Thyroid gland (tissue), 4 donors: ENCODE results near the gene SPATA20. TPM values are rescaled to one million over a fixed set of nuclear protein-coding genes. Genes with fewer than 3 reads are reported as not detected.
A peak's percentile ranks its signal among the peaks of the same experiment; 100 is the strongest.

Experiments
- DNase-seq, 2 donors: peaks; one replicate each; pipeline ENCODE4 v3.0.0-alpha.2; 2019
- H3K27ac ChIP-seq, 3 donors: fragments of 200-600 bp; sonication (generic); 1 replicate in 2 of 3; 2 replicates in 1 of 3; pipeline ENCODE4 v1.5.1; 2016 to 2019; ENCODE audit warnings: mild to moderate bottlenecking in 1 of 3, moderate library complexity in 1 of 3
- H3K27me3 ChIP-seq: fragments of 200-600 bp; sonication (generic); one replicate; pipeline ENCODE4 v1.5.1; 2019
- H3K36me3 ChIP-seq, 2 donors: fragments of 200-600 bp; sonication (generic); one replicate each; pipeline ENCODE4 v1.5.1; 2016 to 2019
- H3K4me1 ChIP-seq, 2 donors: fragments of 200-600 bp; sonication (generic); one replicate each; pipeline ENCODE4 v1.5.1; 2017 to 2019
- H3K4me3 ChIP-seq, 3 donors: fragments of 200-600 bp; sonication (generic); replicated peaks in 1 of 3; 1 replicate in 2 of 3; 2 replicates in 1 of 3; pipeline ENCODE4 v1.5.1; 2016; ENCODE audit warnings: mild to moderate bottlenecking in 1 of 3
- H3K9me3 ChIP-seq: fragments of 200-600 bp; sonication (generic); one replicate; pipeline ENCODE4 v1.5.1; 2017
- CTCF ChIP-seq, 6 experiments: fragments of 200-600 bp in 3 of 6; fragments of 450-650 bp in 3 of 6; sonication (generic) in 3 of 6; IDR thresholded peaks; one replicate each; pipeline ENCODE4 v1.5.1; 2016 to 2019; ENCODE audit warnings: antibody characterized with exemption in 6 of 6, mild to moderate bottlenecking in 2 of 6, inconsistent platforms in 1 of 6, moderate library complexity in 1 of 6
- POLR2A ChIP-seq, 2 donors: fragments of 450-650 bp; IDR thresholded peaks; one replicate each; pipeline ENCODE4 v1.6.1; 2017; ENCODE audit warnings: antibody characterized with exemption in 2 of 2, mild to moderate bottlenecking in 2 of 2, moderate library complexity in 1 of 2
- WGBS, 2 donors: methylation state at CpG; one replicate each; pipeline ENCODE4 v1.1.5; 2017; 5-methylcytosine and 5-hydroxymethylcytosine counted together
- intact Hi-C: fragments of 100-400 bp; cut with DNase I; formaldehyde crosslinking; loops from one replicate; pipeline ENCODE4 v1.15.1; 2023
- total RNA-seq, 4 donors: library from RNA; depleted of rRNA; stranded (reverse); fragments of >200 nt; gene quantifications; one replicate each; pipeline ENCODE4 v1.2.3, GENCODE V29; 2016

The SPATA20 gene
- total RNA-seq, 4 donors from 2014 or later: 94.9 to 177 (median 125) TPM

GRCh38 chr17:50508573-50509460, 38.2 kb upstream of the SPATA20 start:
- Histone ChIP-seq H3K27ac (peak overlapping the region; percentile 70 to 92 (median 86)), H3K4me3 (peak overlapping the region in 2 of 3 donors; percentile 49 to 60), H3K4me1 (peaks cover 18 to 30% of the 10 kb centered on the region in 2 donors), H3K36me3 (no peaks in the 10 kb centered on the region), H3K27me3 (no peaks in the 10 kb centered on the region), H3K9me3 (no peaks in the 10 kb centered on the region)
- intact Hi-C loops: no loop called here
- 40 to 49% methylated on average over 18 to 23 of the region's 32 CpGs for WGBS, 2 donors
- DNase-seq: peak; percentile 55 to 58
- no peak for TF ChIP-seq CTCF (IDR thresholded peaks at IDR 0.05)

GRCh38 chr17:50511058-50511457, 35.9 kb upstream of the SPATA20 start:
- no peaks in the 10 kb centered on the region for H3K9me3 ChIP-seq
- H3K4me1 ChIP-seq: peaks cover 32 to 42% of the 10 kb centered on the region in 2 donors
- WGBS, 2 donors: 13 to 20% methylated on average over 3 of the region's 3 CpGs
- no peak overlapping the region for H3K4me3 ChIP-seq
- intact Hi-C loops: no loop called here
- peak; percentile 44 to 45 for DNase-seq
- no peaks in the 10 kb centered on the region for H3K27me3 ChIP-seq
- H3K36me3 ChIP-seq: no peaks in the 10 kb centered on the region
- TF ChIP-seq POLR2A (IDR thresholded peaks at IDR 0.05) (no peak), CTCF (IDR thresholded peaks at IDR 0.05) (no peak)
- peak overlapping the region; percentile 42 to 67 (median 48) for H3K27ac ChIP-seq

- Histone ChIP-seq H3K36me3 (no peaks in the 10 kb centered on the region), H3K27ac (no peak overlapping the region), H3K9me3 (no peaks in the 10 kb centered on the region), H3K27me3 (no peaks in the 10 kb centered on the region), H3K4me3 (no peak overlapping the region), H3K4me1 (peaks cover 27 to 39% of the 10 kb centered on the region in 2 donors)
- TF ChIP-seq POLR2A (IDR thresholded peaks at IDR 0.05) (no peak), CTCF (IDR thresholded peaks at IDR 0.05) (no peak)
- DNase-seq: no peak
- intact Hi-C loops: no loop called here
- 78 to 85% methylated on average over 4 of the region's 4 CpGs for WGBS, 2 donors
Observed at GRCh38 chr17:50513495-50513894, 33.5 kb upstream of the SPATA20 start.

- Histone ChIP-seq H3K27me3 (no peaks in the 10 kb centered on the region), H3K9me3 (no peaks in the 10 kb centered on the region), H3K4me3 (no peak overlapping the region), H3K4me1 (peaks cover 26 to 38% of the 10 kb centered on the region in 2 donors), H3K27ac (peak overlapping the region in 2 of 3 donors; percentile 51 to 59), H3K36me3 (no peaks in the 10 kb centered on the region)
- intact Hi-C loops: no loop called here
- 57 to 58% methylated on average over 3 of the region's 3 CpGs for WGBS, 2 donors
- TF ChIP-seq POLR2A (IDR thresholded peaks at IDR 0.05): no peak
- TF ChIP-seq CTCF (IDR thresholded peaks at IDR 0.05): no peak
- DNase-seq: no peak
Observed at GRCh38 chr17:50514388-50514787, 32.6 kb upstream of the SPATA20 start.
